SK-N-MC (cell line): ENCODE data around the gene TDRD6.

ENCODE experiments used
- DNase-seq: peaks from one replicate; pipeline ENCODE4 v3.0.0-alpha.2; 2011; ENCODE audit warnings: low read depth, low spot score
- H3K27ac ChIP-seq: fragments of 200-600 bp; sonication (generic); 2 replicates; pipeline ENCODE4 v1.5.1; 2016; ENCODE audit warnings: mixed run types
- H3K36me3 ChIP-seq: fragments of 200-600 bp; sonication (generic); 2 replicates; pipeline ENCODE4 v1.6.1; 2017; ENCODE audit warnings: antibody characterized with exemption, low read length, mixed read lengths; ENCODE audit not compliant: insufficient read depth
- H3K4me3 ChIP-seq: fragments of 200-600 bp; sonication (generic); 2 replicates; pipeline ENCODE4 v1.5.1; 2016
- H3K9ac ChIP-seq: fragments of 200-600 bp; sonication (generic); 2 replicates; pipeline ENCODE4 v1.8.0; 2017; ENCODE audit warnings: mixed run types, mixed read lengths; ENCODE audit not compliant: insufficient read length
- H3K9me3 ChIP-seq: fragments of 200-600 bp; sonication (generic); 2 replicates; pipeline ENCODE4 v1.6.1; 2017; ENCODE audit warnings: low read depth, mild to moderate bottlenecking, antibody characterized with exemption, low read length, moderate library complexity, mixed read lengths
- EZH2 ChIP-seq: fragments of 200-600 bp; sonication (generic); IDR thresholded peaks from one replicate; pipeline ENCODE4 v1.6.1; 2017; ENCODE audit warnings: antibody characterized with exemption
- FOXP2 ChIP-seq: optimal IDR thresholded peaks from 2 replicates; pipeline ENCODE3; 2011; ENCODE audit warnings: mild to moderate bottlenecking, moderate library complexity; ENCODE audit not compliant: insufficient read depth; ENCODE audit errors: extremely low read length, control extremely low read depth
- POLR2AphosphoS5 ChIP-seq: IDR thresholded peaks from 2 replicates; pipeline ENCODE4 v1.6.1; 2012; ENCODE audit warnings: mild to moderate bottlenecking, low read depth, low read length, borderline replicate concordance

TDRD6 gene

DNA sequence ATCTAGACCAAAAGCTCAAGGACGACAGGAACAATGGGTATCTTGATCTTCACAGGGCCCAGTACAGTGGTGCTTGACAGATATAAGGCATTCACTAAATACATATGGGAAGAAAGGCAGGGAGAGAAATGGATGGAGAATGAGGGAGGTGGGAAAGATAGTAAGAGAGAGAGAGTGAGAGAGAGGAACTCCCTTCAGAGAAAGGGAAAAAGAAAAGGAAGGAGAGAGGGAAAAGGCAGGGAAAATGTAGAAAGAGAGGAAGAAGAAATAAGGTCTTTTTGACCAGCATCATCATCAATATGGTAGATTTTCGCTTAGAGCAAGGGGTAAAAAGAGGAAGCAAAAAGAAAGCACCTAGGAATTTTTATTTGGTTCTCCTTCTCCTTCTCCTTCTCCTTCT, 58.3 kb downstream of the TDRD6 start:
- no peak for TF ChIP-seq POLR2AphosphoS5
- no peak for TF ChIP-seq FOXP2
- TF ChIP-seq EZH2 = no peak
- H3K9me3 ChIP-seq = no peaks in the 10 kb centered on the region
- H3K27ac ChIP-seq = no peak overlapping the region
- H3K36me3 ChIP-seq = no peaks in the 10 kb centered on the region
- no peak overlapping the region for H3K4me3 ChIP-seq
- no peak for DNase-seq
- no peak overlapping the region for H3K9ac ChIP-seq

DNA sequence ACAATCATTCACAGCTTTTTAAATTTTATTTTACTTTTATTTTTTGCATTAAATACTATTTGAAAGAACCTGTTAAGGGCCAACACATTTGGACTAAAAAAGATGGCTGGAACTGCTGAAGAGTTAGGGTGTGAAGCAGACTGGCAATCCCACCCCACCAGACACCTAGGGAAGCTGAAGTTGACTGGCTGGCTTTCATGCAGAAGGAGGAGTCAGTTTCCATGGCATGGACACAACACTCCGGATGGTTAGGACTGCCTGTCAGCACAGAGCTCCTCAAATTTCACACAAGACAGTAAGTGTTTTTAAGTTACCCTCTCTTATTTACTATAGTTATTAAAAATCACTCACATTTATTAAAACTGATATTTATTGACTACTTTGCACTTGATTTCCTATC, 59.0 kb downstream of the TDRD6 start, which contains the start of gene ANKRD66:
TSS of gene ANKRD66 (plus strand) at position 238 of the 400 bp plus-strand sequence. CDS start 5,016 bp downstream, outside the sequence.
- Histone ChIP-seq H3K27ac (no peak within 1 kb of the TSS), H3K36me3 (no peaks in the 10 kb centered on the region), H3K4me3 (no peak within 1 kb of the TSS), H3K9ac (no peak within 1 kb of the TSS), H3K9me3 (no peaks in the 10 kb centered on the region)
- DNase-seq = no peak
- TF ChIP-seq POLR2AphosphoS5 (no peak), EZH2 (no peak), FOXP2 (no peak)

DNA sequence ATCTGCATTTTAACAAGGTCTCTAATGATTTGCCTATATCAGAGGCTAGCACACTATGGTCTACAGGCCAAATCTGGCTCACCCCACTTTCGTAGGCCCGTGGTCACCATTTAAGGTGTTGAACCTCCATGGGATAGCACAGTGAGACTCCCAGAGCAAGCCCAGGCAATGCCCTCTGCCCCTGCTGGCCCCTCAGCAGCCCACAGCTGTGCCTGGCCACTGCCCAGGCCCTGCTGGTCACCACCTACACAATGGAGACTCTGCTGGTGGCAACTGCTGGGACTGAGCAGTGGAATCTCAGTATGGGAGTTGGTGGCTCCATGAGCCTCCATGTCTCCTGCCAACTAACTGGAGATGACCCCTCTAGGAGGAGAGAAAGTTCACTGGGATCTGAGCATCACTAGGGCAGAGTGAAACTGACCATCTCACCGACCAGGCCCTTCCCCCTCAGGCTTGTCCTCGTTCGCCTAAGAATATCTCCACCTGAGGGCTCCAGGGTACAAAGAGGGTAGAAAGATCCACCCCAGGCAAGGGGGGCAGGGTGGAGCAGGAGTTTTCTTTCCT, 61.3 kb downstream of the TDRD6 start:
- Histone ChIP-seq H3K9me3 (no peaks in the 10 kb centered on the region), H3K27ac (no peak overlapping the region), H3K36me3 (no peaks in the 10 kb centered on the region), H3K4me3 (no peak overlapping the region), H3K9ac (no peak overlapping the region)
- DNase-seq = no peak
- no peak for TF ChIP-seq EZH2
- TF ChIP-seq POLR2AphosphoS5 = no peak
- TF ChIP-seq FOXP2 = no peak

DNA sequence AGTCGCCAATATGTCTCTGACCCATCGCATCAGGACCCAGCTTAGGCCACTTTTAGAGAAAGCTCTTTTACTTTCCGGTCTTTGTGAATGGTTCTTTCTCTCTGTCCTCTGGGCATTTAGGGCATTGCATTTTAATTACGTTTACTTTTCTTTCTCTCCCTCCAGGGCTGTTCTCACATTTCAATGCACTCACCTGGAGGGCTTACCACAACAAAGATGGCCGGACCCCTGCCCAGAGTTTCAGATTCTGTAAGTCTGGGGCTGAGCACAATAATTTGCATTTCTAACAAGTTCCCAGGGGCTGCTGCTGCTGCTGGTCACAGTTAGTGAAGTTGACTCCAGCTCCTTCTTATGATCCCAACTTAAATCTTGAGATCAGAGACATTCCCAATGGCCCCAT, 62.0 kb downstream of the TDRD6 start:
- H3K36me3 ChIP-seq = no peaks in the 10 kb centered on the region
- no peak for DNase-seq
- H3K27ac ChIP-seq = no peak overlapping the region

DNA sequence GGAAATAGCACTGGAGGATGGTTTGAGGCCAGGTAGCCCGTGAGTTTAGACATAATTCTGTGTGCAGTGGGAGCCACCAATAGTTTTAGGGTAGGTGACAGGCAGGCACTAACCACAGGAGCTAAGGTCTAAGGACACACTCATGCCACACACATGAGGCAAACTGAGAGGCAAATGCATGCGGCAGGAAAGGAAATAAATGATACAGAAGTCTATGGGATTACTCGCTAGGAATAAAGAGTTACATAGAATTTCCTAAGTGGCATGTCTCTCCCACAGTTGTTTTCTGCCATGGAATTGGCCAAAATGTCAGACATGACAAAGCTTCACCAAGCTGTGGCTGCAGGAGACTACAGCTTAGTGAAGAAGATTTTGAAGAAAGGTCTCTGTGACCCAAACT, 64.0 kb downstream of the TDRD6 start:
- Histone ChIP-seq H3K27ac (no peak overlapping the region), H3K9ac (no peak overlapping the region), H3K36me3 (no peaks in the 10 kb centered on the region)

More for the DNA sequence above, 62.0 kb downstream of the TDRD6 start:
- TF ChIP-seq POLR2AphosphoS5 (no peak), FOXP2 (no peak), EZH2 (no peak)
- no peaks in the 10 kb centered on the region for H3K9me3 ChIP-seq
- H3K4me3 ChIP-seq = no peak overlapping the region
- no peak overlapping the region for H3K9ac ChIP-seq

More for the DNA sequence above, 64.0 kb downstream of the TDRD6 start:
- Histone ChIP-seq H3K4me3 (no peak overlapping the region), H3K9me3 (no peaks in the 10 kb centered on the region)
- TF ChIP-seq EZH2 = no peak
- no peak for TF ChIP-seq FOXP2
- TF ChIP-seq POLR2AphosphoS5 = no peak
- DNase-seq = no peak
